Panc1 (cell line): ENCODE results near the gene DNAH7.

Source experiments
- CTCF ChIP-seq: fragments of 450-650 bp; IDR thresholded peaks from 2 replicates; pipeline ENCODE4 v1.5.1; 2017; ENCODE audit warnings: mild to moderate bottlenecking
- REST ChIP-seq, 2 experiments: IDR thresholded peaks; 2 replicates each; pipeline ENCODE4 v1.6.1; 2011 to 2012; ENCODE audit warnings: low read depth in 2 of 2, control low read depth in 1 of 2, low read length in 1 of 2, mild to moderate bottlenecking in 1 of 2, moderate library complexity in 1 of 2; ENCODE audit not compliant: insufficient read depth in 1 of 2

- TF ChIP-seq CTCF: no peak
- TF ChIP-seq REST (IDR thresholded peaks at IDR 0.05; ENCODE audit: insufficient read depth in 1 of 2, low read depth in 2 of 2, low read length in 1 of 2): no peak
These were observed 230.6 kb downstream of the DNAH7 start for GRCh38 chr2:195838002-195838401.
